Right ventricle myocardium superior (tissue), 1 donor: ENCODE measurements around the gene PNMA3. TPM values are rescaled to one million over a fixed set of nuclear protein-coding genes. Genes with fewer than 3 reads are reported as not detected.
"Not testable (repeated sequence)": the region's sequence is repeated elsewhere in the genome, so short reads cannot be mapped to it uniquely, and the experiment has no call there.

ENCODE experiments used
- ATAC-seq: fragments of 200-7000 bp; cut with Tn5 transposase; one replicate; pipeline ENCODE4 v1.9.1; 2020; ENCODE audit warnings: mild to moderate bottlenecking; ENCODE audit not compliant: poor library complexity
- DNase-seq: peaks from one replicate; pipeline ENCODE4 v3.0.0-alpha.2; 2020
- intact Hi-C: fragments of 100-400 bp; cut with DNase I; formaldehyde crosslinking; loops from one replicate; pipeline ENCODE4 v1.11.2; 2022
- total RNA-seq: library from RNA; stranded (reverse); fragmentation: NEBNext Ultra II Directional; extraction: Animal tissue kit (Norgen Biotek cat#: 25700); gene quantifications from one replicate; pipeline ENCODE4 v1.2.1, GENCODE V29; 2021
- donor health status: DM: no; HTN: yes; CAD: no; lungs with severe emphysema.

Gene PNMA3
- total RNA-seq, 1 donor from 2014 or later, result 2.5 TPM

DNA sequence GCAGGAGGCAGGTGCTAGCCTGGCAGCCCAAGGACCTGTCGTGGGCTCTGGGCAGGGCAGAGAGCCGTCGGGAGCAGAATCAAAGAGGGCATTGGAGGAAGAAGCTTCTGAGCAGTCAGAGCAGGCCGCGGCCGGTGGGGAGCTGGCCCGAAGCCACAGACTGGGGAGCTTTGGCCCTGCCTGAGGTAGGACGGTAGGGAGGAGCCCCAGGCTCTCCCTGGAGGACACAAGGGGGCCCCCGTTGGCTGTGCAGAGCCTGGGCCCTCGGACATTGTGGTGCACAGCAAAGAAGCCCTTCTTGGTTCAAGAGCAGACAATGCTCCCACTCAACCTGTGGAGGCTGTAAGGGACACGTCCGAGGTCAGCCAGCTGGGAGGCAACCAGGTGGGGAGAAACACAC lies 10.1 kb downstream of the PNMA3 start:
- intact Hi-C loops, DNase-seq, ATAC-seq: not testable (repeated sequence)

DNA sequence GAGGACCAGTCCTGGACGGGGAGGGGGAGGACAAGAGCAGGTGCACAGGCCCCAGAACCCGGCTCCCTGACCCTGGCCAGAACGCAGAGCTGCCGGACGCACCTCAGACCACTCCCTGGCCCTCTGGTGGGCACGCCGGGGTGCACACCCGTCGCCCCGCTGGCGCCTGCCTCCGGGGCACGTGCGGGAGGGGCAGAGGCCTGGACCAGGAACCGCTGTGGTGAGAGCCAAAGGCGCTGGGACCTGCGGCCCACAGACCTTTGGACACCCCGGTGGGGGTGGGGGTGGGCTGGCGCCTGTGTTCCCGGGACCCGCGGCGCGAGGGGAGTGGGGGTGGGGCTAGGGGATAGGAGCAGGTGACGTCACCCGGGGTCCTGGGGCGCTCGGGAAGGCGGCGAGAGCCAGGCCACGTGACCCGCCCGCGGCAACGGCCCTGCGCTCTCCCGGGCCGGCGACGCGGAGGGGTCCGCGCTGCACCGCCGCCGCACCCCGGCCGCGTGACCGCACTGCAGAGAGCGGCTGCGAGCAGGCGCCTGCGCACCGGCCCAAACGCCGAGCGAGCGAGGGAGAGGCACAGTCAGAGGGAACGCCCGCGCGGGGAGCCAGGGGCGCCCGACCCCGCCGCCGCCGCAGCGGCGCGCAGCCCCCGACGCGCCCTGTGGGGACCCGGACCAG lies 15.8 kb downstream of the PNMA3 start, which contains the start of gene PNMA6A:
Gene PNMA6A (plus strand): TSS at position 546 of the 675 bp plus-strand sequence. CDS start 609 bp downstream, outside the sequence.
- ATAC-seq, result peak; percentile 90
- DNase-seq, intact Hi-C loops: not testable (repeated sequence)

- DNase-seq, ATAC-seq, intact Hi-C loops: not testable (repeated sequence)
Measured at GRCh38 chrX:153073331-153073730, 17.1 kb downstream of the PNMA3 start.

- DNase-seq (no peak), ATAC-seq (no peak)
- intact Hi-C loops, result no loop called here
Measured at GRCh38 chrX:153074262-153074899, 18.1 kb downstream of the PNMA3 start.

DNA sequence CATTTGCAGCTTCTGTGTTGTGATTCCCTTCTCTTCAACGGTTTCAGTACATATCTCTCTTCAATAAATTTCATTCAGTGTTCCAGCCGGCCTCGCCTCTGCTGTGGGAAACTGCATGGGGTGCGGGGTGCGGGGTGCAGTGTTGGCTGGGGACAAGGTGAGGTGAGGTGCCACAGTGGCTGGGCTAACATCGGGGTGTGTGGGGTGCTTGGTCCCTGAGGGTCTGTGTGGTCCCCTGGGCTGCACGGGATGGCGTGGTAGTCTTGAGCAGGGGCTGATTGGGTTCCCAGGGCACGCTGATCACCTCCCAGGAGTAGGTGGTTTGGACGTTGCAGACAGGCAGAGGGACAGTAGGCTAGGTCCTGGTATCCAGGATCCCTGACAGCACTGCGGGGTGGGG lies 18.7 kb downstream of the PNMA3 start:
- intact Hi-C loops, result no loop called here
- DNase-seq (no peak), ATAC-seq (no peak)

DNA sequence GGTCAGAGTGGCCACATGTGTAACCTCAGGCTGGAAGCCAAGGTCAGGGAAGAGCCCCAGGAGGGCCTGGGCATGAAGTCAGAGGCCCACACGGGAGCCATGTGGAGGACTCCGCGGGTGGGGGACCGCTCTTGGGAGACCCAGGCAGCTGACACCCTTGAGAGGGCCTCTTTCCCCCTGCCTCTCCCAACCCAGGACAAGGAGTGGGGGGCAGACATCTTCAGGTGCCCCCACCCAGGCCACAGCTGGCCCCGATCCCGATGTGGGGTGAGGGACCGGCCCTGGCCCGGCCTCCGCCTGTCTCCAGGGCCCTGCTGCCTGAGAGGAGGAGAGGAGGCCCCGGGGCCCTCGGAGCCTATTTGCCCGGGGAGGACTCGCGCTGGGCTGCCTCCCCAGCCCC lies 19.1 kb downstream of the PNMA3 start:
- no peak for DNase-seq
- intact Hi-C loops, result no loop called here
- ATAC-seq, result no peak

DNA sequence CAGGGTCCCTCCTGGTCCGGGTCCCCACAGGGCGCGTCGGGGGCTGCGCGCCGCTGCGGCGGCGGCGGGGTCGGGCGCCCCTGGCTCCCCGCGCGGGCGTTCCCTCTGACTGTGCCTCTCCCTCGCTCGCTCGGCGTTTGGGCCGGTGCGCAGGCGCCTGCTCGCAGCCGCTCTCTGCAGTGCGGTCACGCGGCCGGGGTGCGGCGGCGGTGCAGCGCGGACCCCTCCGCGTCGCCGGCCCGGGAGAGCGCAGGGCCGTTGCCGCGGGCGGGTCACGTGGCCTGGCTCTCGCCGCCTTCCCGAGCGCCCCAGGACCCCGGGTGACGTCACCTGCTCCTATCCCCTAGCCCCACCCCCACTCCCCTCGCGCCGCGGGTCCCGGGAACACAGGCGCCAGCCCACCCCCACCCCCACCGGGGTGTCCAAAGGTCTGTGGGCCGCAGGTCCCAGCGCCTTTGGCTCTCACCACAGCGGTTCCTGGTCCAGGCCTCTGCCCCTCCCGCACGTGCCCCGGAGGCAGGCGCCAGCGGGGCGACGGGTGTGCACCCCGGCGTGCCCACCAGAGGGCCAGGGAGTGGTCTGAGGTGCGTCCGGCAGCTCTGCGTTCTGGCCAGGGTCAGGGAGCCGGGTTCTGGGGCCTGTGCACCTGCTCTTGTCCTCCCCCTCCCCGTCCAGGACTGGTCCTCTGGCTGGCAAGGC lies 21.3 kb downstream of the PNMA3 start:
- DNase-seq, intact Hi-C loops: not testable (repeated sequence)
- peak; percentile 92 for ATAC-seq

- ATAC-seq, DNase-seq, intact Hi-C loops: not testable (repeated sequence)
Measured at GRCh38 chrX:153083238-153083923, 27.1 kb downstream of the PNMA3 start.

DNA sequence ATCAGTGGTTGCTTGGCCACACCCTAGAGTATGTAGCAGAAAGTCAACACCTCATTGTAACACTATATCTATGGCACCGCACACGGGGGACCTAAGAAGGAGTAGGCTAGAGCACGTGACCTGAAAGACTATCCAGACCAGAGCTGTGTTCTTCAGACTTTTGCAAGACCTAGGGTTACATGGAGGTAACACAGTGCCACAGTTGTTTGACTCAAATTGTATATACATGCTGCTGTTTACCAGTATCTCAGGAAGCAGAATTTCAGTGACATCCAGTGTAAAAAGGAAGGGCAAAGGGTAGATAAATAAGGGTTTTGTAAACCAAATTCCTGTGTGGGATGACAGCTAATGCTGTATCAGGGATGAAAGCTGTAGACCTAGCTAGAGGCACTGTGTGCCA lies 46.1 kb downstream of the PNMA3 start:
- DNase-seq (no peak), ATAC-seq (no peak)
- intact Hi-C loops, result no loop called here

DNA sequence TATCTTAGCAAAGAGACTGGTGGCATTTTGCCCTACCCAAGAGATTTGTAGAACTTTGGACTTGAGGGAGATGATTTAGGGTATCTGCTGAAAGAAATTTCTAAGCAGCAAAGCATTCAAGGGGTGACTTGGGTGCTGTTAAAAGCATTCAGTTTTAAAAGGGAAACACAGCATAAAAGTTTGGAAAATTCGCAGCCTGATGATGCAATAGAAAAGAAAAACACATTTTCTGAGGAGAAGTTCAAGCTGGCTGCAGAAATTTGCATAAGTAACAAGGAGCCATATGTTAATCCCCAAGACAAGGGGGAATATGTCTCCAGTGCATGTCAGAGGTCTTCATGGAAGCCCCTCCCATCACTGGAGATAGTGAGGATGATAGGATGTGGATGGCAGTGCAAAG lies 48.7 kb downstream of the PNMA3 start:
- DNase-seq, ATAC-seq, intact Hi-C loops: not testable (repeated sequence)

- ATAC-seq, intact Hi-C loops, DNase-seq: not testable (repeated sequence)
Measured at GRCh38 chrX:153106092-153106801, 50.0 kb downstream of the PNMA3 start.

Other genes starting within 250 kb of the PNMA3 start
- 24.5 TPM for gene CETN2, start 225.7 kb upstream of the PNMA3 start, total RNA-seq
- 19.0 TPM for gene NSDHL, start 225.4 kb upstream of the PNMA3 start, total RNA-seq
- 1.6 TPM for gene ZNF185, start 158.4 kb upstream of the PNMA3 start, total RNA-seq
- not detected for gene PNMA5, start 62.4 kb upstream of the PNMA3 start, total RNA-seq
- gene PNMA6A, start 16.0 kb downstream of the PNMA3 start, total RNA-seq, result 3.0 TPM
- gene MAGEA1, start 122.8 kb downstream of the PNMA3 start, total RNA-seq, result not detected